22Rv1 (cell line): ENCODE measurements around the gene ADORA1.

Source experiments
- H3K27ac ChIP-seq: fragments of 450-650 bp; 2 replicates; pipeline ENCODE4 v1.5.1; 2017
- ZFX ChIP-seq: fragments of 450-650 bp; IDR thresholded peaks from 2 replicates; pipeline ENCODE4 v1.6.1; 2017; ENCODE audit warnings: antibody characterized with exemption, borderline replicate concordance
- TF ChIP-seq, protein P1 (sequence below): fragments of 450-650 bp; IDR thresholded peaks from 2 replicates; pipeline ENCODE4 v1.5.1; 2017; ENCODE audit warnings: mild to moderate bottlenecking

Gene ADORA1

DNA sequence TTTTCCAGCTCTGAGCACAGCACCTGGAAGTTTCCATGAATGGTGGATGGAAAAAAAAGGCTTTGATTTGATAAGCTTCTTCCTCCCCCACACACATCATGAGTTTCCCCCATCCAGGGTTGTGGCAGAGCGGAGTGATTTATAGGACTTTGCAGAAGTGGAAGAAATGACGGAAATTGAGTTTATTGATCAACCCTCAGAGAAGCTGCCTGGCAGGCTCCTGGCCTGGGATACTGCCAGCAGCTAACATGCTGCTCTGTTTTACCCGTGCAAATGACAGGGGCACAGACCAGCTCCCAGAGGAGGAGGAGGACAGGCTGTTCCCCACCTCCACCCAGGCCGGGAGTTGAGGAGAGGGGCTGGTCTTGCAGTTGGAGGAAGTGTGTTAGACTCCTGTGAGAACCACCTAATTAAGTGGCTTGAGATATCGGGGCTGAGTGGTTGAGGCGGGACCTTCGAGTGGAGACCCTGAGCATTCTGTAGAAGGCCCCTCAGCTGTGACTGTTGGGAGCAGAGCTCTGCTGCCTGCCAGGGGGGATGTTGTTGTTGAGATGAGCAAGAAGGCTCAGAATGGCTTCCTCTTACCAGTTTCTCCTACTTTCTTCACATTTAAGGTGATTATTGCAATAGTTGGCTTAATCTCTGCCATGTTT is 21.8 kb downstream of the ADORA1 start:
- TF ChIP-seq, protein P1, sequence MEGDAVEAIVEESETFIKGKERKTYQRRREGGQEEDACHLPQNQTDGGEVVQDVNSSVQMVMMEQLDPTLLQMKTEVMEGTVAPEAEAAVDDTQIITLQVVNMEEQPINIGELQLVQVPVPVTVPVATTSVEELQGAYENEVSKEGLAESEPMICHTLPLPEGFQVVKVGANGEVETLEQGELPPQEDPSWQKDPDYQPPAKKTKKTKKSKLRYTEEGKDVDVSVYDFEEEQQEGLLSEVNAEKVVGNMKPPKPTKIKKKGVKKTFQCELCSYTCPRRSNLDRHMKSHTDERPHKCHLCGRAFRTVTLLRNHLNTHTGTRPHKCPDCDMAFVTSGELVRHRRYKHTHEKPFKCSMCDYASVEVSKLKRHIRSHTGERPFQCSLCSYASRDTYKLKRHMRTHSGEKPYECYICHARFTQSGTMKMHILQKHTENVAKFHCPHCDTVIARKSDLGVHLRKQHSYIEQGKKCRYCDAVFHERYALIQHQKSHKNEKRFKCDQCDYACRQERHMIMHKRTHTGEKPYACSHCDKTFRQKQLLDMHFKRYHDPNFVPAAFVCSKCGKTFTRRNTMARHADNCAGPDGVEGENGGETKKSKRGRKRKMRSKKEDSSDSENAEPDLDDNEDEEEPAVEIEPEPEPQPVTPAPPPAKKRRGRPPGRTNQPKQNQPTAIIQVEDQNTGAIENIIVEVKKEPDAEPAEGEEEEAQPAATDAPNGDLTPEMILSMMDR: no peak
- TF ChIP-seq ZFX: no peak
- no peak overlapping the region for H3K27ac ChIP-seq

DNA sequence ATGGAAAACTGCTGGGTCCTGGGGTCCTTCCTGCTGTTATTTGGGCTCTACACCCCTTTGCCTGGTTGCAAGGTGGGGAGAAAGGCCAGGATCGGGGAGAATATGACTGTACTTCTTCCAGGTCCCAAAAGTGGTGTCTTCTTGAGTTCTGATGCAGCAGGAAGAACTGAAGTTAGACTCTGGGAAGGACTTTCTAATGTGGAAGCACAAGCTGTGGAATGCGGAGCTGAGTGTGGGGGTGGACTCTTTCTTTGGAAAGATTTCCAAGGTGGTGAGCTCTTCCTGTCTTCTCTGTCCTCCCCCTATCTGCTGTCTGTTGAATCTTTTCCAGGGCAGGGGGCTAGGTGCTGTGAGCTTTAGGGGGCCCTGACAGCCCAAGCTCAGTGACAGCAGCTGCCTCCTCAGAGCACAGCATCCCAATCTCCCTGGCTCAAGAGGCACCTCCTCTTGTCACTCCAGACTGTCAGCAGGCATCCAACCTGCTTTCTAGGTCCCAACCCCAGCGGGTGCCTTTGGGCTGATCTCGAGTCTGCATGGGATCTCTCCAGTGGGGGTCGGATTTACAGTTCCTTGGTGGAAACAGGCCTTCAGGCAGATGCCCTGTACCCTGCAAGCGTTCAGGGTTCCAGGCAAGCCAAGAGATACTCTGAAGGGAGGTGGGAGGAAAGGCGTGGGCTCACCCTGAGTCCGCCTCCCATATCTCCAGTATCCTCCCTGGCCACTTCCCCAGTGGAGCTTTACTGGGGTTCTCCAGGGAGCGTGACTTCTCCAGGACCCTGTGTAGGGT is 23.2 kb downstream of the ADORA1 start:
- TF ChIP-seq, protein P1: no peak
- TF ChIP-seq ZFX: no peak
- no peak overlapping the region for H3K27ac ChIP-seq

DNA sequence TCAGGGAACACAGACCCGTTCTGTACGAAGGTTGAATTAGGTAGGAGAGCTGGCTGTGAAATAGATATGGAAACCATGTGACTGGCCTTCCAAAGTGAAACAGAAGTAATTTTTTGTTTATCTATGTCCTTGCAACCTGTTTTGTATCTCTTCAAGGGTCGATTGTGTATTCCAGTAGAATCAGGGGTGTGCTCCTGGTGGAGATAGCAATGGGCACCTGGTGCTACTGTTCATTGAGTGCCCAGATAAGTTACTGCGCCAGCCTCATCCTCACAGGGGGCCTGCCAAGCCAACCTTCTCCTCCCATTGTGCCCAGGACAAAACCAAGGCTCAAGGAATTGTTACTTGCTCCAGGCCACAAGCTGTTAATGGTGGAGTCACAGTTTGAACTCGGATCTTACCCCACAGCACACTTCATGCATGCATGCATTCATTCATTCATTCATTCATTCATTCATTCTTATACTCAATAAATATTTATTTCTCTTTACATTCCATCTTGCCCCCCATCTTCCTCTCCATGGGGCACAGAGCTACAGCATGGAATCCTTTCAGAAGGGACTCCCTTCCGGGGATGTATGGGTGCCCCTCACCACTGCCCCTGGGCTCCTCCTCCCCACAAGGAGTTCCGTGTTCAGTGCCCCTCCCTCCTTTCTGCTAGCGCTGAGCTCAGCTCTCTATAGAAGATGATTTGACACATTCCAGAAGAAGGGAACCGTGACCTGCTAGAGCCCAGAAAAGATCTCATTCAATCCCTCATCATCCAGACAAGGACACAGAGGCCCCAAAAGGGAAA is 24.0 kb downstream of the ADORA1 start:
- no peak for TF ChIP-seq ZFX
- TF ChIP-seq, protein P1: no peak
- H3K27ac ChIP-seq: no peak overlapping the region

DNA sequence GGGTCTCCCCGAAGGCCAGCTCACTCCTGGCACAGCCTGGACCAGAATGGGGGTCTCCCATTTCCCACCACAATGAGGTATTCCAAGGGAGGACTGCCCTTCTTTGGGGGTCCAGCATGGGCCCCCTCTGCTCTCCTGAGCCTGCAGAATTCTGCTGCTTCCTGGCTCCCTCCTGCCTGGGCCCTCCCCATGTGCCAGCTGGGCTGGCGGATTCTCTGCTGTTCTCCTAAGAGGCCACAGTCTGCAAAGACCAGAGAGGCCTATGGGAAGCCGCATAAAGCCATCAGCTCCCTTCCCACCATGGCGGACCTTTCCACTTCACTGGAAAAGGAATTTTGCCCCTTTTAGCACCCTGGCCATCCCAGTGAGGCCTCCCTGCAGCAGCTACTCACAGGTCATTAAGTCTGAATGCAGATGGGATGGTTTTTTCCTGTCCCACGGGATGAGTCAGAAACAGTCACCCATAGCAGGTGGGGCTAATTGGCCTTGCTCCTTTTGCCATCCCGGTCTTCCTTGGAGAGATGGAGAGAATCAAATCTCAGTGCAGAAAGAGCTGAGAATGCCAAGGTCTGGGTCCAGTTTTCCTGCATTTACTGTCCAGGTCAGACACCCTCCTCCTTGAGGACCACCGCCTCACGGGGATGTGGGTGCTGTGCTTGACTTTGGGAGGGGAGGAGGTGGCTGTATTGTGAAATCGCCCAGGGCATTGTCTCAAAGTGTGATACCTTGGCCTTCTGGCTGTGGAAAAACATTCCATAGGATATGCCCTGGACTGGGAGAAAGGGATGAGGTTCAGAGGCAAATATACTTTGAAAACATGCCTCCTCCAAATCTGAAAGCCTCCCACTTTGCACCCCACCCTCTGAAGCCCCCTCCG is 24.9 kb downstream of the ADORA1 start:
- TF ChIP-seq ZFX: no peak
- TF ChIP-seq, protein P1: no peak

DNA sequence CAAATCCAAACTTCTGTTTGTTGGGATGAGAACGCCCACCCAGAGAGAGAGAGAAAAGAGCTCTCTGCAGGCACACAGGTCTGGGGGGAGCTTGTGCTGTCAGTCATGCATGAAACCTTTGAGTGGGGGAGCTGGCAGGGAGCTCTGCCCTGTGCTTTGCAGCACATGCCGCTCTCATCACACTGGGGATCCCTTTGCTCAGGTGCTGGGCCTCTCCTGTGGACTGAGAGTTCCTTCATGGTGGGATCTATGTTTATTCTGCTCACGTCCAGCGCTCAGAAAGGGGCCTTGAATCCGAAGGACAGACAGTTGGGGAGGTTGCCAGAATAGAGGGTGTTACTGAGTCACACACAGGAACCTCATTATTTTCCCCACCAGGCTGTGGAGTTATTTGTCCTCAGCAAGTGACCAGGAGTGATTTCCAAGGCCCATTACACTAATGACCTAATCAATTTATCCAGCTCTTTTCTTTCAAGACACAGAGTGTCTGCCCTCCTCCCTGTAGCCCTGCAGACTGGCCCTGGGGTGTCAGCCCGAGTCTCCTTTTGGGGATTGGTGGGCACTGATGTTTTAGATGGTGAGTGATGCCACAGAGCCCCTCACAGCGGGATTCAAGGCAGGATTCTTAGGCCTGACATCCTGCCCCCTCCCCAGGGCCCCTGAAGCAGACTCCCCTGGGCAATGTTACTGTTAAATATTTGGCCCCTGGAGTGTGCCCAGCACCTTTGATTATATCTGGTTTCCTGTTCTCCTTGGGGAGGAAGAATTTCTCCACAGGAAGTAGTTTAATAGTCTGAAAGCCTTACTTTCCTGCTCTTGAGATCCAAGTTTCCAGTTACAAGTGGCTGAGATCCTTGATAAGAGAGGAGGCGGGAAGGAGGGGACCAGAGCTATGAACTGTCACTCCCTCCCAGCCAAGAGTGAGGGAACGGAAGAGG is 25.8 kb downstream of the ADORA1 start:
- no peak overlapping the region for H3K27ac ChIP-seq
- no peak for TF ChIP-seq ZFX
- TF ChIP-seq, protein P1: no peak

More for the DNA sequence above, 24.9 kb downstream of the ADORA1 start:
- no peak overlapping the region for H3K27ac ChIP-seq
